Activated CD4-positive, alpha-beta T cell treated with anti-CD3 and anti-CD28 coated beads, Interleukin-2, amount 10 ng/mL, durations not matched to agents 24 days and 14 days (primary cell): ENCODE measurements around the gene RRAD. TPM values are rescaled to one million over a fixed set of nuclear protein-coding genes. Genes with fewer than 3 reads are reported as not detected.
"Not testable (repeated sequence)": the region's sequence is repeated elsewhere in the genome, so short reads cannot be mapped to it uniquely, and the experiment has no call there.

ENCODE experiments used
- DNase-seq: peaks from one replicate; pipeline ENCODE4 v3.0.0; 2022
- H3K27ac Mint-ChIP-seq: one replicate; pipeline ENCODE4 v1.8.0; 2022; ENCODE audit warnings: mild to moderate bottlenecking, mixed read lengths
- H3K27me3 Mint-ChIP-seq: one replicate; pipeline ENCODE4 v1.8.0; 2022; ENCODE audit warnings: mixed read lengths
- H3K36me3 Mint-ChIP-seq: one replicate; pipeline ENCODE4 v1.8.0; 2022; ENCODE audit warnings: low read depth, mild to moderate bottlenecking, mixed read lengths
- H3K4me1 Mint-ChIP-seq: one replicate; pipeline ENCODE4 v1.8.0; 2021; ENCODE audit warnings: mixed read lengths
- H3K4me3 Mint-ChIP-seq: one replicate; pipeline ENCODE4 v1.8.0; 2022; ENCODE audit warnings: mild to moderate bottlenecking, moderate library complexity, mixed read lengths
- H3K9me3 Mint-ChIP-seq: one replicate; pipeline ENCODE4 v1.8.0; 2021; ENCODE audit warnings: mixed read lengths
- intact Hi-C: fragments of 100-400 bp; cut with micrococcal nuclease; formaldehyde crosslinking; loops from one replicate; pipeline ENCODE4 v1.15.1; 2023
- total RNA-seq: library from RNA; stranded (reverse); gene quantifications from 2 replicates; pipeline ENCODE4 v1.2.3, GENCODE V29; 2022

Gene RRAD
- total RNA-seq, 1 donor from 2014 or later, result 1.3 TPM

DNA sequence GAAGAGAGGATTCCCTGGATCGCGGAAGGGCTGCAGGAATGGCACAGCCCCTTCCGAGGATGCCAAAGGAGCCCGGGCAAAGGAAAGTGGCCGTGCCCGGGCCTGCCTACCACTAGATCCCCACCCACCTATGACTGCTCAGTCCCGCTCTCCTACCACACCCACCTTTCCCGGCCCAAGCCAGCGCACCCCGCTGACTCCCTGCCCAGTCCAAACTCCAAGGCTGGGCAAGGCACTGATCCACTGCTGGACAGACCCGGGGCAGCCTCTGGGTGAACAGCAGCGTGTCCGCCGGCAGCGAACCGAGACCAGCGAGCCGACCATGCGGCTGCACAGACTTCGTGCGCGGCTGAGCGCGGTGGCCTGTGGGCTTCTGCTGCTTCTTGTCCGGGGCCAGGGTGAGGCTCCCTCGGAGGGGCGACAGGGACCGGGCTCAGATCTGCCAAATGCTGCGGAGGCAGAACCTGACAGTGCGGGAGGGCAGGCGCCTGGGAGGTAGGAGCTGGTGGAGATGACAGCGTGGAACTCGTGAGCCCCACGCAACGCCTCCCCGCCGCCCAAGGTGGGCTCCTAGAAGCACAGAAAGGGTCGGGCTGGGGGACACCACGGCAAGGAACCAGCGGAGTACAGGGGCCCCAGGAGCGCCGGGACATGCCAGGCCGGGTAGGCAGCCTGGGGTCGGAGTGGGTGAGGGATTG is 10.1 kb upstream of the RRAD start, which contains the start of gene CES2:
Gene CES2 (plus strand): TSS at position 203 of the 698 bp plus-strand sequence. CDS start 120 bp downstream, at position 323.
- Mint-ChIP-seq H3K9me3 (no peaks in the 10 kb centered on the region), H3K4me3 (peak within 1 kb of the TSS; percentile 99), H3K27me3 (no peaks in the 10 kb centered on the region), H3K27ac (peak within 1 kb of the TSS; percentile 98), H3K36me3 (peaks cover 46% of the 10 kb centered on the region), H3K4me1 (peaks cover 43% of the 10 kb centered on the region)
- intact Hi-C loops, result loop anchor here (2.0 kb wide), 1 partner anchor 105 kb away; the partner anchor contains the start of gene NAE1
- no peak for DNase-seq

DNA sequence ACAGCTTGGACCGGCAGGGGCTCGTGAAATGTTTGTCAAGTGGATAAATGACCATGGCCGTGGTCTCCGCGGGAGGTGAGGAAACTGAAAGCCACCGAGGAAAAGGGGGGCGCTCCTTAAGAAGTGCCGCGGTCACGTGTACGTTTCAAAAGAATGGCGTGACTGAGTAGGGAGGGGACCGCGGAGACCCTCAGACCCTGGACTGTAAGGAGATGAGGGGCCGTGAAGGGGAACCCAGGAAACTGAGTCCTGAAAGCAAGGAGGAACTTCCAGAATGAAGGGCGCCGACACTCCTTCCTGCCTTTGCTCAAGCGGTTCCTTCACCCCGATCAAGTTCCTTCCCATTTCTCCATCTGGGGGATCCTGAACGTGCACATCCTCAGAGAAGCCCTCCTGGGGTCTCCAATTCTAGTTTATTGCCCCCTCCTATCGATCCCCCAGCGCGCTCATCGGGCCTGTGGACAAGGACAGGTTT is 9.5 kb upstream of the RRAD start:
- not testable (repeated sequence) for H3K27me3 Mint-ChIP-seq, DNase-seq, H3K9me3 Mint-ChIP-seq
- H3K36me3 Mint-ChIP-seq, result peaks cover 45% of the 10 kb centered on the region
- peak overlapping the region; percentile 98 for H3K27ac Mint-ChIP-seq
- peak overlapping the region; percentile 99 for H3K4me3 Mint-ChIP-seq
- intact Hi-C loops, result loop anchor here (2.0 kb wide), 1 partner anchor 104 kb away; the partner anchor contains the start of gene NAE1
- peaks cover 43% of the 10 kb centered on the region for H3K4me1 Mint-ChIP-seq

DNA sequence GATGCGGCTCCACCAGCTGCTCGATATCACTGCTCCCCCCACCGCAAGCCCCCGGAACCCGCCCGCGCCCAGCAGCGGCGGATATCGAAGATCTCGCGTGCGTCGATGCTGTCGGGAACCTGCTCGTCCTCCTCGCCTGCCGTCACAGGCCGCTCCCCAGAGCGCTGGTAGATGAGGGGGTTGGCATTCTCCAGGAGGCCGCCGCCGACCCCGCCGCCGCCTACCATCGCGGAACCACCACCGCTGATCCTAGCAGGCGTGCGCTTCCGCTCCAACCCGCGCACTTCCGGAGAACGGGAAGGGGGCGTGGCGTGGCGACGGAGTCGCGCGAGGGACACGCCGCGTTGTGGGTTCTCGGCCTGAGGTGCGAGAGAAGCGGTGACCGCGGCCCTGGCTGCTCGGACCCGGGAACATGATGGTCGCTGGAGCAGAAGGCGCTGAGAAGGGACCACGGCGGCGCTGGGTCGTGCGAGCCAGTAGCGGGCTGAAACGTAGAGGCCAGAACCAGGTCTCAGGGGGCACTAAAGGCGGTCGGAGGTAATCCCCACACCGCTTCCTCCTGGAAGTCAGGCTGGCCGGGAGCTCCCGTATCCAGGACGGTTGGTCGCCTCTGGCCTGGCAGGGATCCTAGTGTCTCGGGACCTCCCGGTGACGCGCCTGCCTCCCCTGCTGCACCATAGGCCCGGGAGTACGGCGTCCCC is 9.0 kb upstream of the RRAD start, which contains the start of gene CIAO2B:
Gene CIAO2B (minus strand): TSS at position 265 of the 701 bp plus-strand sequence. CDS start 38 bp downstream, at position 227.
- intact Hi-C loops, result loop anchor here (2.0 kb wide), 1 partner anchor 103 kb away; the partner anchor contains the start of gene NAE1
- peaks cover 43% of the 10 kb centered on the region for H3K4me1 Mint-ChIP-seq
- peak; percentile 98 for DNase-seq

DNA sequence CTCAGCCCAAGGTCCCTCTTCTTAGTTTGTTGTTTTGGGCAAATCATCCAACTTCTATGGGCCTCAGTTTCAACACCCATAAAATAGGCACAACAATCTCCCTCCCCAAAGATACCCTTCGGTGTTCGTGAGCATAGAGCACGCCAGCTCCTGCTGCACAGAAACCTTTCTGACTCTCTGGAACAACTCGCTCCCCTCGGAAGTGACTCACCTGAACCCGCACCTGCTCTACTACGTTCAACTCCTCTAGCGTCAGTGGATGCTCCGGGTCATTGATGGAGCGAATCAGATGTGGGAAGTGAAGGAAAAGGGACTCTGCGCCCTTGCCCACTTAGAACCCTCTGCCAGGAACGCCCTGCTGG is 8.4 kb upstream of the RRAD start:
- Mint-ChIP-seq H3K4me1 (peaks cover 43% of the 10 kb centered on the region), H3K27me3 (no peaks in the 10 kb centered on the region), H3K27ac (peak overlapping the region; percentile 98), H3K9me3 (no peaks in the 10 kb centered on the region), H3K4me3 (peak overlapping the region; percentile 99), H3K36me3 (peaks cover 40% of the 10 kb centered on the region)
- DNase-seq, result no peak
- intact Hi-C loops, result loop anchor here (2.0 kb wide), 1 partner anchor 103 kb away; the partner anchor contains the start of gene NAE1

More for the DNA sequence above, 9.0 kb upstream of the RRAD start, which contains the start of gene CIAO2B:
- Mint-ChIP-seq H3K9me3 (no peaks in the 10 kb centered on the region), H3K27ac (peak within 1 kb of the TSS; percentile 98), H3K36me3 (peaks cover 43% of the 10 kb centered on the region), H3K4me3 (peak within 1 kb of the TSS; percentile 99), H3K27me3 (no peaks in the 10 kb centered on the region)

DNA sequence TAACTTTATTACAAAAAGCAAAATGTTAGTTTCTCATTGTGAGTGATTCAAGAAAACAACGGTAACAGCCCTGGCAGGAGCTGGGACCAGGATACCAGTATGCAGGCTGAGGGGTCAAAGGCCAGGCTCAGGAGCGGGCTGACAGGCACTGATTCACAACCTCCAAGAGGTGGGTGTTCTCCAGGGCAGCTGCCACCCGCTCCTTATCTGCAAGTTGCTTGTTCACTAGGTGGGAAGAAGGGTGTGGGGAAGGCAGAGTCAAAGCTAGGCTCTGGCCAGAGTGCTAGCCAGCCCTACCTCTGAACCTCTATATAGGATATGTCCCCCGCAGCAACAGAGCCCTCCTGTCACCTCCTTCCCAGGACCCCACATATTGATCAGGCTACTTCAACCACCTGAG is 6.7 kb upstream of the RRAD start:
- Mint-ChIP-seq H3K4me1 (peaks cover 50% of the 10 kb centered on the region), H3K27me3 (no peaks in the 10 kb centered on the region), H3K4me3 (peak overlapping the region; percentile 99), H3K27ac (peak overlapping the region; percentile 34), H3K36me3 (peaks cover 33% of the 10 kb centered on the region), H3K9me3 (no peaks in the 10 kb centered on the region)
- no peak for DNase-seq
- intact Hi-C loops, result no loop called here

DNA sequence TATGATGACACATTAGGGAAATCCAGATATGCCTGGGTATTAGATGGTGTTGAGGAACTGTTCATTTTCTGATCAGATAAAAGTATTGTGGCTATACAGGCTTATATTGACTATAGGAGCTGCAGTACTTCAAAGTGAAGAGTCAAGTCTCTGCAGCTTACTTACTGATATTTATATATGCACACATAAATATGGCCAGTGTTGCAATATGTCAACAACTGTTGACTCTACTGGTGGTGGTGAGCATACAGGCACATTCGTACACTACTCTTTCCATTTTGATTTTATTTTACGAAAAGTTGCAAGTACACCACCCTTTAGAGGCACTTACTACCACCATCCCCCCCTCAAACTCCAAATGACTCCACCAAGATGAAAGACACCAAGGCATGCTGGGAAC is 6.3 kb upstream of the RRAD start:
- peak overlapping the region; percentile 69 for H3K4me3 Mint-ChIP-seq
- DNase-seq, result no peak

DNA sequence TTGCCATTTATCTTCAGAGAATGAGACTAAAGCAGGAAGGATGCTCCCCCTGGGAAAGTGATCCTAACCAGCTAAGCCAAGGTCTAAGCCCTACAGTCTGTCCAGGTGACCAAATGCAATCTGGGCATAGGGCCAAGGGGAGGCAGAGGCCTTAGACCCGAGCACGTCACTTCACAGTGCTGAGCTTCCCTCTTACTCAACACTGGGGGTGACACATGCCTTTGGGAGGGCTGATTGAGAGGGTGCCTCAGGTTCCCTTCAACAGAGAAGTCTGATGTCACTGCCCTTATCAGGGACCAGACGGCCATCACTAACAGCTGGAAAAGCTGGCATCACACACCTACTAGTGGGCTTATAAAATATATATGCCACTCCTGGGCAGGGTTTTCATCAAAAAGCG is 4.9 kb upstream of the RRAD start:
- intact Hi-C loops, result no loop called here
- Mint-ChIP-seq H3K36me3 (peaks cover 27% of the 10 kb centered on the region), H3K27me3 (peaks cover 12% of the 10 kb centered on the region), H3K4me1 (peaks cover 44% of the 10 kb centered on the region), H3K9me3 (no peaks in the 10 kb centered on the region), H3K4me3 (no peak overlapping the region), H3K27ac (peak overlapping the region; percentile 6)
- DNase-seq, result no peak

More for the DNA sequence above, 6.3 kb upstream of the RRAD start:
- intact Hi-C loops, result no loop called here
- no peaks in the 10 kb centered on the region for H3K9me3 Mint-ChIP-seq
- H3K4me1 Mint-ChIP-seq, result peaks cover 48% of the 10 kb centered on the region
- peaks cover 32% of the 10 kb centered on the region for H3K36me3 Mint-ChIP-seq
- no peak overlapping the region for H3K27ac Mint-ChIP-seq
- H3K27me3 Mint-ChIP-seq, result no peaks in the 10 kb centered on the region

DNA sequence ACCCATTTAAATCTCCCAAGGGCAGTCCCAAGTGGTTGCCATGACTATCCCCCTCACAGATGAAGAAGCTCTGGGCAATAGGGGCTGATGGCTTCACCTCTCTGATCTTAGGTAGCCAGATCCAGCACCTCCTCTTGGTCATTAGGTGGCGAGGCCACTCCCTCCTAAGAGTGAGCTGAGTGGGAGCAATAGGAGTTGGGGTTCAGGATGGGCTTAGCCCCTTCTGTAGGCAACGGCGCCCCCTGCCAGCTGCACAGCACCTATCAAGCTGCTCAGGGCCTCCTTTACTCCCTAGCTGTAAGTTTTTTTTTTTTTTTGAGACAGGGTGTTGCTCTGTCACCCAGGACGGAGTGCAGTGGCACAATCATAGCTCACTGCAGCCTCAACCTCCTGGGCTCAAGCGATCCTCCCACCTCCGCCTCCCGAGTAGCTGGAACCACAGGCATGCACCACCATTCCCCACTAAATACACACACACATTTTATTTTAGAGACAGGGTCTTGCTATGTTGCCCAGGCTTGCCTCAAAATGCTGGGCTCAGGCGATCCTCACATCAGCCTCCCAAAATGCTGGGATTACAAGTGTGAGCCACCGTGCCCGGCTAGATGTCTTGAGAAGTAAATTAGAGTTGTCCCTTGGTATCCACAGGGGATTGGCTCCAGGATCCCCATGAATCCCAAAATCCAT is 3.5 kb upstream of the RRAD start:
- intact Hi-C loops, result loop anchor here (1.0 to 5.0 kb wide), 2 partner anchors 34 to 47 kb away; partner anchors contain the start of gene PDP2
- Mint-ChIP-seq H3K9me3 (no peaks in the 10 kb centered on the region), H3K4me1 (peaks cover 41% of the 10 kb centered on the region), H3K4me3 (no peak overlapping the region), H3K36me3 (peaks cover 24% of the 10 kb centered on the region), H3K27me3 (peaks cover 19% of the 10 kb centered on the region), H3K27ac (peak overlapping the region; percentile 29)
- DNase-seq, result peak; percentile 81

DNA sequence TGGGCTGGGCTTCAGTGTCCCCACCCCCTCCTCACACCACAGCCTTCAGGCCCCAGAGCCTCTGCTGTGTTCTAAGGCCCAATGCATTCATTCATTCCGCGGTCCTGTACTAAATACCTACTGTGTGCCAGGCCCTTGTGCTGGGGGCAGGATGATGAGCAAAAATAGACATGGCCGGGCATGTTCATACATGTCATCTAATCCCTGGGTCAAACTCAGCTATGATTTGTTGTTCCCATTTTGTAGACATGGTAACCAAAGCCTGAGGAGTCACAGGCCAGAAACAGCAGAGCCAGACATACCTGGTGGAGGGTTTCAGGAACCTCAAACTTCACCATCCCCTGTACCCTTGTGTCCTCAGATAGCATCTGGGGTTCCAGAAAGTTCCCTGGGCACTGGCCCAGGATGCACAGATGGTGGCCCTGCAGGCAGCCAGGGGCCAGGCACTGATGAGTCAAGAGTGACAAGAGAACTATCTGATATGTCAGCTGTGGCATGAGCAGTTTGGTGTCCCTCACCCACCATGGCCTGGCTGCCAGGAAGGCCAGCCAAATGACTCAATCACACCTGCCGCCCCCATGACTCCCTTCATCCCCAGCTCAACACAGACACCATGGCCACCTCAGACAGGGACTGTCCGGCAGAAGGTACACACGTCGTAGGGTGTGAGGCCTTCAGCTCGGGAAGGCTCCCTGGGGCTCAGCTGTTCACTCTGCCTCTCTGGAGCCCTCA is 2.7 kb upstream of the RRAD start:
- H3K9me3 Mint-ChIP-seq, result no peaks in the 10 kb centered on the region
- intact Hi-C loops, result loop anchor here (1.0 to 5.0 kb wide), 2 partner anchors 33 to 46 kb away; partner anchors contain the start of gene PDP2
- no peak for DNase-seq
- H3K4me3 Mint-ChIP-seq, result no peak overlapping the region
- peaks cover 38% of the 10 kb centered on the region for H3K4me1 Mint-ChIP-seq
- peak overlapping the region; percentile 76 for H3K27ac Mint-ChIP-seq
- H3K27me3 Mint-ChIP-seq, result peaks cover 26% of the 10 kb centered on the region
- peaks cover 16% of the 10 kb centered on the region for H3K36me3 Mint-ChIP-seq

DNA sequence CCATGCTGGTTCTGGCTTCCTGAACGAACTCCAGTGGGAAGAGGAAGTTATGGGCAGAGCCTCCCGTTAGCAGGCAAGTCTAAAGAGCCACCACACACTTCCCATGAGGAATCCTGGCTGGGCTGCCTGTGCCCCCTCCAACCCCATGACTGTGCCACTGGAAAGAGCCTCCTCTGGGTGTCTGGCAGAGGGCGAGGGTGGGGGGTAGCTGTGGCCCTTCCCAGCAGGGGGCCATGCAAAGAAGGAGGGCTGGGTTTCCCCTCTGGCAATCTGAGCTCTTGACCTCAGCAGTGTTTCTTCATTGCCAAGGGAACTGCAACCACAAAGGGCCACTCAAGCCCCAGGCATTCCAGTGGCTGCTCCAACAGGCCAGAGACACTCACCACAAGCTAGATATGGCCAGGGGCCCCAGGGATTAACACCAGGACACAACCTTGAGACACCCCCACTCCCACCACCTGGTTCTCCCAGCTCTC is 1.7 kb upstream of the RRAD start:
- intact Hi-C loops, result loop anchor here (5.0 kb wide), 1 partner anchor 45 kb away; the partner anchor contains the start of gene PDP2
- peaks cover 28% of the 10 kb centered on the region for H3K27me3 Mint-ChIP-seq
- H3K27ac Mint-ChIP-seq, result no peak overlapping the region
- H3K36me3 Mint-ChIP-seq, result peaks cover 7% of the 10 kb centered on the region
- no peaks in the 10 kb centered on the region for H3K9me3 Mint-ChIP-seq
- peaks cover 29% of the 10 kb centered on the region for H3K4me1 Mint-ChIP-seq
- H3K4me3 Mint-ChIP-seq, result no peak overlapping the region
- no peak for DNase-seq

DNA sequence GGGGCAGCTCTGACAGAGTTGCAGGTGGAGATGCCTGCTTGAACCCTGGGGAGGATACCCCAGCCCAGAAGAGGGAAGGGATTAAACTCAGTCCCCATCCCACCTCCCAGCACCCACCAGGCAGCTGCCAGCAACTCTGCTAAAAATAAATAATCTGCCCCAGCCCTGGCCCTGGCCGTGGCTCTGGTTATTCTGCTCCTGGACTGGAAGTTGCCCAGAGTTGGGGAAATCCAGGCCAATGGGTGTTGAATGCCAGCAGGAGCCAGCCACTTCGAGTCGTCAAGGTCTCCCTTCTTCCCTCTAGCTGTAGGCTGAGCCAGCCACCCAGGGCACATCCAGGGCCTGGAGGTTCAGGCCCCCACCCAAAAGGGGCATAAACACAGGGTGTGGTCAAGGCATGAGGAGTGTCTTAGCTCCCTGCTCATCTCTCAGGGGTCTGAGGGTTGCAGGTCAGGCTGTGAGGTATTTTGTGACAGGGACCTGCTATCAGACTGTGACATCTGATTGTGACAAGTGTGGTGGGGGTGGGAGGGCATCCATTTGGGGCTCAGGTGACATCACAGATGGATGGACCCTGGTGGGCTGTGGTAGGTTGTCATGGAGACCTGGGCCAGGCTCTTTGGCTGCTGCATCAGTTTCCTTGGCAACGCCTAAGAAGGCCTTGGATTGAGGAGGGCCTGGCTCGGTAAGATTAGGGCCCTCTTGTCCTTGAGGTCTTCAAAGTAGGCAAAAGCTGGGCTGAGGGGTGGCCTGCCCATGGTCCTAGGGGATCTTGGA is 1.0 kb upstream of the RRAD start:
- Mint-ChIP-seq H3K4me1 (peaks cover 26% of the 10 kb centered on the region), H3K27ac (peak overlapping the region; percentile 75), H3K9me3 (no peaks in the 10 kb centered on the region), H3K27me3 (peaks cover 29% of the 10 kb centered on the region), H3K36me3 (peaks cover under 1% of the 10 kb centered on the region), H3K4me3 (no peak overlapping the region)
- intact Hi-C loops, result loop anchor here (5.0 kb wide), 1 partner anchor 44 kb away; the partner anchor contains the start of gene PDP2
- DNase-seq, result no peak
